NCI-H1436 (cell line): ENCODE results near the gene GJA4.

Source experiments
- DNase-seq: peaks from one replicate; lab custom pipeline; 2025; lab: John Stamatoyannopoulos, UW

Gene GJA4

DNA sequence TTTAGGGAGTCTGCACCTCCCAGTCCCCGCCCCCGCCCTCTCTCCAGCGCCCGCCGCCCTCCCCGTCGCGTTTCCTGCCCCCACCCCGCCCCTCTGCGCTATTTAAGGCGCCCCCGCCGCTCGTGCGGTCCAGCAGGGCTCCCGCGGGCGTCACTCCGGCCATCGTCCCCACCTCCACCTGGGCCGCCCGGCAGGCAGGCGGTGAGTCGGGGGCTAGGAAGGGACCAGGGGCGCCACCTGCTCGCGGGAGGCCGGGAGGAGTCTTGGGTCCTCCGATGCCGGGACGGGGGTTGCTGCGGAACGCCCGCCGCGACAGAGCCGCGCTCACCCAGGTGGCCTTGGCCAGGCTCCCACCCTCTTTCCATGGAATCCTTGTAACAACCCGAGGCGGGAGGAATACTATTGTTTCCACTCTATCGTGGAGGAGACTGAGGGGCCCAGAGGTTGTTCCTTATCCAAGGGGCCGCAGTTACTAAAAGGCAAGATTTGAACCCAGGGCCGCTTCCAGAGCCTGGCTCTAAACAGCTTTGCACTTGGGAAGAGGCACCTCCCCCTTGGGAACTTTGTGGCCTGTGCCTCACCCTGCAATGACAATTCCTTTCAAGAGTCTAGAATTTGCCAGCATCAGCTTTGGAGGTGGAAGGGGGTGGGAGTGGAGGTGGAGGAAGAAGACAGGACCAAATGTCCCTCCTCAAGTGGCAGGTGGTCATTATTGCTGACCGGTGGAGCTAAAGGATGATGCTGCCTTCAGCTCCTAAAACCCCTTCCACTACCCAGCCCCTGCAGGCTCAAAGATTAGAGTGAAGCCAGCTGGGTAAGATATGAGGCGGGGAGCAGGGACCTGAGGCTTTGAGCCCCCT is at the start of gene GJA4:
Gene GJA4 (plus strand): TSS at position 132 of the 860 bp plus-strand sequence. CDS start 1,215 bp downstream, outside the sequence.
- no peak for DNase-seq

DNA sequence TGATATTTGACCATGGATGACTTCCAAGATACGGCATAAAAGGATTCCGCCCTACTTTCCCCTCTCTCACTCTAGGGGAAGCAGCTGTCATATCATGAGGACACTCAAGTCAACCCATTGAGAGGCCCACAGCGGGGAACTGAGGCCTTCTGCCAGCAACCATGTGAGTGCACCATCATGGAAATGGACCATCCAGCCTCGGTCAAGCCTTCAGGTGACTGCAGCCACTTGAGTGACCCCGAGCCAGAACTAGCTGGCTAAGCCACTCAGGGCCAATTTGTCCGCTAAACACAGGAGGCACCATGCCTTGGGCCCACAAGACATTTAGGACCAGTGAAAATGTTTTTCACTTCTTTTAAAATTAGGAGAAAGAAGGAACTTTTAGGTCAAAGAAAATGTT is 49.0 kb upstream of the GJA4 start:
- DNase-seq, result no peak

DNA sequence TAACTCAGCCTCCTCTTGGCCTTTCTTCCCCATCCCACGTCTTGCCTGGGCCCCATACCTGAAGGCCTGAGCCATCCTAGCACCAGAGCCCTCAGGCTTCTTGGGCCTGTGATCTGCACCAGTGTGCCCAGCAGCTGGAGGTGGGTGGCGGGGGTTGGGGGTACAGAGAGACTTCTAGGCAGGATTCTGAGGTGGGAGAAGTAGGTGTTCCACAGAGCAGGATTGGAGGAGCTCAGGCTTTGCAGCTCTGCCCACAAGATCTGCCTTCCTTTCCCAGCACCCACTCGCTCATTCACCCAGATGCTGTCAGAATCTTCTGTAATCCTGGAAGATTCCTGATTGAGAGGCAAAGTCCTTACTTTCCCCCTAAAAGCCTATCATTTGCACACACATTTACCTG is 47.9 kb upstream of the GJA4 start:
- DNase-seq, result no peak

DNA sequence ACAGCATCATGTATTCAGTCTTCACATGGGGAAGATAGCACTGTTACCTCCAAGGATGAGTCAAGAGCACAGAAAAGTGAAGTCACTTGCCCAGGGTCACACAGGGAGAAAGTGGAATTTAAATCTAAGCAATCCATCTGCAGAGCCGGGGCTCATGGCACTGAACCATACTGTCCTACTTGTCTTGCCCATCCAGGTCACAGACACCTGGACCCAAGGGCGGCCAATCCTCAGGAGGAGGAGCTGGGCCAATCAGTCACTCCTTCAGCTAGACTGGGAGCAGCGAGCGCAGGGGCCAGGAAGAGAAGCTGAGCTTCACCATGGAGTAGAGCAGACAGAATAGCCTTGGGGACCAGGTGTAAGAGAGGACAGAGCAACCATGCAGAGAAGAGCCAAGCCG is 47.1 kb upstream of the GJA4 start:
- no peak for DNase-seq

DNA sequence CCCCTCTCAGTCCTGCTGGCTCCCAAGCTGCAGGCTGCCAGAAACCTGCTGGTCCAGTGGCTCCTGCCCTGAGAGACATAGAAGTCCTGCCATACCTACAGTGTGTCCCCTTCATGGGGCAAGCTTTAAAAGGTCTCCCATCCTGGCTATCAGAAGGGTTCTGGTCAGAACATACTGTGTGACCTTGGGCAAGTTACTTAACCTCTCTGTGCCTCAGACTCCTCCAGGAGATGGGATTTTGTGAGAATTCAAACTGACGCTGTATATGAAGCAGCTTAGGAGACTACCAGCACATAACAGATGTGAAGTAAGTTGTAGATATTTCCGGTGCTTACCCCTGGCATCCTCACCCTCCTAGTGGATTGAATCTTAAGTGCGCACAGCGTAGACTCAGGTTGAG is 46.7 kb upstream of the GJA4 start:
- DNase-seq, result no peak

DNA sequence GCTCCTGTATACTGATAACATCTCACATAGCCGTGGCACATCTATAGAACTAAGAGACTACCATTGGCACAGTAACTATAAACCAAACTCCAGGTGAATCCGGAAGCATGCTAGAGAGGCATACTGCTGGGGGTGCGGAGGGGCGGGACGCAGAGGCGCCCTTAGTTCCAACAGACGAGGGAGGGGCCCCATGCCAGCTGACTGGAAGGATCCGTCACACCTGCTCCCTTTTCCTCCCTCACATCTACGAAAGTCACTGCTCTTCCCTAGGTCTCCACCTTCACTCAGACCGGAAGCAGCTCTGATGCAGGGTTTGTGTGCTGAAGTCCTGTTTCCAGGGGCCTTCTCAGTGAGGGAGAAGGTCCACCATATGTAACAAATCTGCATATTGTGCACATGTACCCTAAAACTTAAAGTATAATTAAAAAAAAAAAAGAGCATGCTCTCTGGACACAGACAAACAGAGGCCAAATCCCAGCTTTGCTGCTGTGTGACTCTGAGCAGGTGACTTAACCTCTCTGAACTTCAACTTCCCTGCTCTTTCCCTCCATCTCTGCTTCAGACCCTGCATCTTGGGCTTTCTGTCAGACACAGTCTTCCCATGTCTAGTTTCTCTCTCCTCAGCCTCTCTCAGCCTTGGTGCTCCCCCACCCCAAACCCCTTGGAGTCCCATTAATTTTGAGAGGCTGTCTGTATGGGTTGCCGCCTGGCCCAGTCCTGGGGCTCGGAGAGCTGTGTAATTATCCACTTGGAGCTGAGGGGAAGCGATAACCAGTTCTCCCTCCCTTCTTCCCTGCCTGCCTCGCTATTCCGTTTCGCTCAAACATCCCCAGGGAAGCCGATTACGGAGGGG is 45.8 kb upstream of the GJA4 start:
- DNase-seq, result no peak

DNA sequence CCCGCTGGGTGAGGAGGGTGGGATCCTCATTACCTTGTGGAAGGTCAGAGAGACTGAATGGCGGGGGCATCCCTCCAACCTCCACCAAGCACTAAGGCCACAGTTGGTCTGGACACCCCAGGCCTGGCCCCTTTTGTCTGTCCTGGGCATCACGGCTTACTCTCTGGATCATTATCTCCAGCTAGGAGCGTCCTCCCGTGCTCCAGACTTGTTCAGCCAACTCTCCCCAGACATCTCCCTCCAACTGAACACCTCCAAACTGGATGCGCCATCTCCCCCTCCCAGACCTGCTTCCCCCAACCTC is 45.2 kb upstream of the GJA4 start:
- no peak for DNase-seq

DNA sequence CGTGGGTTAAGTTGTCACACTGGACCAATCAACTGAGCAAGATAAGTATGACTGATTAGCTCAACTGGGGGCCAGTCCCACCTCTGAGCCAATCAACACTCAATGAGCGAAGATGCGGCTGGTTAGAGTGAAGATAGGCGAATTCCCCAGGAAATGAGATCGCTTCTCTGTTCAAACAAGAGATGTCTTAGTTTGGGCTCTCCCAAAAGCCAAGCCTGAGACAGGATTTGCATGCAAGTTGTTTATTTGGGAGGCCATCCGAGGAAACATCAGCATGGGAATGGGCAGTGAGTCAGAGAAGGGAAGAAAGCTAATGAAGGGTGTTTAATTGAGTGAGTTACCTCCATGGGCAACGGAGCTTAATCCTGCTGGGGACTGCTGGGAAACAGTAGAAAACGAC is 42.8 kb upstream of the GJA4 start:
- no peak for DNase-seq

DNA sequence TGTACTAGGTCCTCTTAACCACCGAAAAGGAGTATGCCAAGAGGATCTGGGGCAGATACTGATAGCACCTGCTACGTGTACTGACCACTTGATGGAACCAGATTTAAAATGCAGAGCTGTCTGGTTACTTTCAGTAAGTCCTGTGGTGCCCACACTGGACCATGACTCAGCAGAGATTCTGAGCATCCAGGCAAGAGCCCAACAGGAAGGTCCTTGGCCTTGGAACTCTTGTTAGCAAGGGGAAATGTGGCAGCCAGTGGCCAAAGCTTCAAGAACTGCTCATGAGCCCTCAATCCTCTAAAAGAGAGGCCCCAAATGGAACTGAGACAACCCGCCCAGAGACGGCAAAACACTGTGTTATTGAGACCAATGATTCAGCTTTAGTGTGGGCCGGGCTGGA is 42.2 kb upstream of the GJA4 start:
- no peak for DNase-seq

DNA sequence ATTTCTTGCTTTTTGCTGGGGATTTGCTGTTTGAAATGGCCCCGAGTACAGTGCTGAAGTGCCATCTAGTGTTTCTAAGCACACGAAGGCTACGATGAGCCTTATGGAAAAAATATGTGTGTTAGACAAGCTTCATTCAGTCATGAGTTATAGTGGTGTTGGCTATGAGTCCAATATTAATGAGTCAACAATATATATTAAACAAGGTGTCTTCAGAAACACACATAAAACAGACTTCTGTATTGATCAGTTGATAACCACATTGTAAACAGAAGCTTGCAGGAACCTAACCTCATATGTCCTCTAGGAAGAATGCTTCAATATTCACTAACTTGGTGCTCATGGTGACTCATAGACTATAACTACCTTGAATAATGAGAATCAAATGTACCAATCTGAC is 39.6 kb upstream of the GJA4 start:
- DNase-seq, result no peak

DNA sequence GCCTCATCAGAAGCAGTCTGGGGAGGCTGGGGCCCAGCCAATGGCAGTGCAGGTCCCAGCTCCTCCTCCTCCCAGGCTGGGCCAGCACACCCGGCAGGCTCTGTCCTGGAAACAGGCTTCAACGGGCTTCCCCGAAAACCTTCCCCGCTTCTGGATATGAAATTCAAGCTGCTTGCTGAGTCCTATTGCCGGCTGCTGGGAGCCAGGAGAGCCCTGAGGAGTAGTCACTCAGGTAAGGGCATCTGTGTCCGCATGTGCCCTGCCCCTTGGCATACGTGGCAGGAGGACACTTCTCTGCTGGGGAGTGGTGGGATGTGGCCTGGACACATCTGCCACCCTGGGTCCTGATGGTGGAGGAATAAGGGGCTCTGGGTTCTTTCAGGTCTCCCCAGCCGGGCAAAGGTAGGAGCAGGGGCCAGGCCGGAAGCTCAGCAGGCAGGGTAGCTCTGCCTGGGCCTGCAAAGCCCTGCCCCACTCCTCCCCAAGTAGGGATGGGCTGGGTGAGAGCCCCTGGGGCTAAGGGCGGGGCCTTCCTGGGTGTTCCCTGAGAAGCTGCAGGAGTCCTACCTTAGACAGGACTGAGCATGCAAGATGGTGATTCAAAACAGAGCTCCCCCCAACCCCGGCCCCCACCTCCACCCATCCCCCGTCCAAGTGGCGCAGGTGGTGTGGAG is 37.7 kb upstream of the GJA4 start, which contains the start of gene GJB5:
Gene GJB5 (plus strand): TSS at position 84 of the 674 bp plus-strand sequence. CDS start 2,284 bp downstream, outside the sequence.
- no peak for DNase-seq

DNA sequence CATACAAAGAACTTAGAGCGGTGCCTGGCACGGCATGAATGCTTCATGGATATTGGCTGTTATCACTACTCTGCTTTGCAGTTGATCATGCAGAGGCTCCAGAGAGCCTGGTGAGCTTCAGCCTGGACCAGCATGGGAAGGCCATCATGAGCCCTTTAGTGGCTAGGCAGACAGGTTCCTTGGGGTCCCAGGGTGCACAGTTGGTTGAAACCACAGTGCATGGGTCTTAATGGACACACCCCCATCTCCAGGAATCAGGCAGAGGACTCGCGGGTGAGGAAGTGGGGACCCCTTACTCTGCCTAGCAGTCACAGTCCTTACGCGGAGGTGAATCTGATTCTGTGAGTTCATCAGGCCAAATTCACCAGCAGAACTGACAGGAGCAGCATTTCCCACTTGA is 36.8 kb upstream of the GJA4 start:
- DNase-seq, result no peak

DNA sequence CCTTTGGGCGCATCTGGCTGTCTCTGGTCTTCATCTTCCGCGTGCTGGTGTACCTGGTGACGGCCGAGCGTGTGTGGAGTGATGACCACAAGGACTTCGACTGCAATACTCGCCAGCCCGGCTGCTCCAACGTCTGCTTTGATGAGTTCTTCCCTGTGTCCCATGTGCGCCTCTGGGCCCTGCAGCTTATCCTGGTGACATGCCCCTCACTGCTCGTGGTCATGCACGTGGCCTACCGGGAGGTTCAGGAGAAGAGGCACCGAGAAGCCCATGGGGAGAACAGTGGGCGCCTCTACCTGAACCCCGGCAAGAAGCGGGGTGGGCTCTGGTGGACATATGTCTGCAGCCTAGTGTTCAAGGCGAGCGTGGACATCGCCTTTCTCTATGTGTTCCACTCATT is 35.4 kb upstream of the GJA4 start:
- DNase-seq, result no peak

DNA sequence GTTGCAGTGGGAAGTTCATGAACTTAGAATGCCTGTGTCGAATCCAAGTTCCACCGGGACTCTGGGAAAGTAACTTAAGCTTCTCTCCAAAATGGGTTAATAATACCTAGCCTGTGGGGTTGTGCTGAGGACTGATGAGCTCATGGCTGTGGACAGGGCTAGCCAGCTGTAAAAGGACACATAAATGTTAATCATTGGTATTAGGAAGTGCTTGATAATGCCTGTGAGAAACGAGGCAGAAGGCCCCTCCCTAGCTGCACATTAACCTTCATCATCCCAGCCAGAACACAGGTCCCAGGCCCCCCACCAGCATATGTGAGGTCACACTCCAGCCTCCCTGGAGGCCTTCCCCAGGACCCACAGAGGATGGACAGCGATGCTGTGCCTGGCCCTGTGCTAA is 34.0 kb upstream of the GJA4 start:
- DNase-seq, result no peak

DNA sequence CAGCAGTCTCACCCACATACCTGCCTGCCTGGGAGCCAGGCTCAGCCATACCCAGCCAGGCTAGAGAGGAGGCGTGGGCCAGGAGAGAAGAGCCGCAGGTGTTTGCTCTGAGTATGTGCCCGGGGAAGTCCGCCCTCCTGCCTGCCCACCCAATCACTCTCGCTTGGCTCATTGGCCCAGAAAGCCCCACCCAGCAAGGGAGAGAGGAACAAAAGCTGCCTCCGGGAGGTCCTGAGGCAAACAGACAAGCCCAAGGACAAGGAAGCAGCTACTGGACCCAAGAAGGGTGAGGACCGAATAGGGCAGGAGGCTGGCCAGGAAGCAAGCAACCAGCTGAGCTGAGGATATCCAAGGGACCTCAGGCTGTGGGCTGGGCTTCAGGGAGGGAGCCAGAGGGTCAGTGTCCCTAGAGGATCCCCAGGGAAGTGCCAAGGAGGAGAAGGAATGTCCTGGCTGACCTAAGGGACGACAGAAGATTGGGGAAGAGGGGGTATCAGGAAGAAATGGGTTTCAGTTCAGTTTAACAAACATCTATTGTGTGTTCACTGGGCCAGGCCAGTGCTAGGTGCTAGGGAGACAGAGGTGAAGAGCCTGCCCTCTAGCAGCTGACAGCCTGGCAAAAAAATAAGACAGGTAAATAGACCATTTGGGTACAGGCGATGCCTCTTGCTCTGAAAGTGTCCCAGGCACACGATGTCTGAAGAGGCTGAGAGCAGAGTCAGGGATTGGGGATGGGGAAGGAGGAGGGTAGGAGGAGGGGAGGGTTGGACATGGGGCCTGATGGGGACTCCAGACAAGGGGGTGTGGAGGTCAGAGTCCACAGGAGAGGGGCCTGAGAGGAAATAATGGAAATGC is 33.1 kb upstream of the GJA4 start, which contains the start of gene GJB4:
Gene GJB4 (plus strand): TSS at position 238 of the 855 bp plus-strand sequence. CDS start 1,515 bp downstream, outside the sequence.
- DNase-seq, result no peak

DNA sequence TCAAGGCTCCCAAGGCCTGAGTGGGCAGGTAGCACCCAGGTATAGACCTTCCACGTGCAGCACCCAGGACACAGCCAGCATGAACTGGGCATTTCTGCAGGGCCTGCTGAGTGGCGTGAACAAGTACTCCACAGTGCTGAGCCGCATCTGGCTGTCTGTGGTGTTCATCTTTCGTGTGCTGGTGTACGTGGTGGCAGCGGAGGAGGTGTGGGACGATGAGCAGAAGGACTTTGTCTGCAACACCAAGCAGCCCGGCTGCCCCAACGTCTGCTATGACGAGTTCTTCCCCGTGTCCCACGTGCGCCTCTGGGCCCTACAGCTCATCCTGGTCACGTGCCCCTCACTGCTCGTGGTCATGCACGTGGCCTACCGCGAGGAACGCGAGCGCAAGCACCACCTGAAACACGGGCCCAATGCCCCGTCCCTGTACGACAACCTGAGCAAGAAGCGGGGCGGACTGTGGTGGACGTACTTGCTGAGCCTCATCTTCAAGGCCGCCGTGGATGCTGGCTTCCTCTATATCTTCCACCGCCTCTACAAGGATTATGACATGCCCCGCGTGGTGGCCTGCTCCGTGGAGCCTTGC is 31.5 kb upstream of the GJA4 start:
- no peak for DNase-seq

DNA sequence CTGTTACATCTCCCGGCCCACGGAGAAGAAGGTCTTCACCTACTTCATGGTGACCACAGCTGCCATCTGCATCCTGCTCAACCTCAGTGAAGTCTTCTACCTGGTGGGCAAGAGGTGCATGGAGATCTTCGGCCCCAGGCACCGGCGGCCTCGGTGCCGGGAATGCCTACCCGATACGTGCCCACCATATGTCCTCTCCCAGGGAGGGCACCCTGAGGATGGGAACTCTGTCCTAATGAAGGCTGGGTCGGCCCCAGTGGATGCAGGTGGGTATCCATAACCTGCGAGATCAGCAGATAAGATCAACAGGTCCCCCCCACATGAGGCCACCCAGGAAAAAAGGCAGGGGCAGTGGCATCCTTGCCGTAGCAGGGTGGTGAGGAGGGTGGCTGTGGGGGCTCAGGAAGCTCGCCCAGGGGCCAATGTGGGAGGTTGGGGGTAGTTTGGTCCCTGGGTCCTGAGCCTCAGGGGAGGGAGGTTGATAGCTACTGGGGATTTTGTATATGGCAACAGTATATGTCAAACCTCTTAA is 31.0 kb upstream of the GJA4 start:
- no peak for DNase-seq

DNA sequence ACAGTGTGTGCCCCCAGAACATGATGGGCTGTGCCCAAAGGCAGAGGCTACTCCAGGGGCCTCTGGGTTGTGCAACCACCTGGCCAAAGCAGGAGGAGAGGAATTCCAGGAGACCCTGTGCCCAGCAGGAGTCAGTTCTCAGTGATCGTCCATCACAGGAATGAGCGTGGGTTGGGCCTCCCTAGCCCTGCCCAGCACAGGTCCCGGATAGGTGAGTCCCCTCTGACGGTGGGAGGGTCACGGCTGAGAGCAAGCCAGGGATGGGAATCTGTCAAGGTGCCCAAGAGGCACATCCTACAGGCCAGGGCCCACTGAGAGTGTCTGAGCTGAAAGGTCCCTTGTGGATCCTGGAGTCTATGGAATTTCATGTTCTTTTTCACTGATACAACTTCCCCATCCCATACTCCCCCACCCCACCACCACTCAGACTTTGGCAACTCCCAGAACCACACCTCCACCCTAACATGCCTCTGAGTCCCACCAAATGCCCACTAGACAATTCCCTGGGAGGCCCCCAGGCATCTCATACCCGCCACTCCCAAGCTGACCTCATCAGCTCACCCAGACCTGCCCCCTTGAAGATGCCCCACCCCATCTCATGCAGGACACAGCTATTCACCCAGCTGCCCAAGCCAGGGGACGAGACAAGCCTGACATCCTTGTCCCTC is 30.2 kb upstream of the GJA4 start:
- DNase-seq, result no peak

DNA sequence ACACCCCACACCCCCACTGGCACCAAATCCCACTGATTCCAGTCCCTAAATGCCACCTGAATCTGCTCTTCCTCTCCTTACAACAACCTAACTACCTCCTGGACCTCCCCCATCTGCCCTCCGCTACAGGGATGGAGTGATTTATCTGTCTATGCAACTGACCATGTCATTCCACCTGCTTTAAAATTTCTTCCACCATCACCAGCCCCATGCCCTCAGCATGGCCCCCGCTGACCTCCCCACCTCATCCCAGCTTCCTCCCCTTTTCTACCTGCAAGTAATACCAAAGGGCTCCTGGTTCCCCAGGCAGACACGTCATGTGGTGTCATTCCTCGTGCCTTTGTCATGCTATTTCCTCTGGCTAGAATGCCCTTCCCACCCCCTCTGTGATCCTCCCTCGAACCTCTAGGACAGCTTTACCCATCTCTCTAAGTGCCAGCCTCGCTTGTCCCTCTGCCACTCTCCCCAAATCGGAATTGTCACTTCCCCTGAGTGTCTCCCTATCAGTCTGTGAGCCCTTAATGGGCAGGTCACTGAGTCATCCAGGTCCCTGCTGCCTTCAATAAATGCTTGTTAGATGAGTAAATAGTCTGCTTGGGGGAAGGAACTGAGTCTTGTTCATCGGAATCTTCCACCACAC is 29.5 kb upstream of the GJA4 start:
- DNase-seq, result no peak

DNA sequence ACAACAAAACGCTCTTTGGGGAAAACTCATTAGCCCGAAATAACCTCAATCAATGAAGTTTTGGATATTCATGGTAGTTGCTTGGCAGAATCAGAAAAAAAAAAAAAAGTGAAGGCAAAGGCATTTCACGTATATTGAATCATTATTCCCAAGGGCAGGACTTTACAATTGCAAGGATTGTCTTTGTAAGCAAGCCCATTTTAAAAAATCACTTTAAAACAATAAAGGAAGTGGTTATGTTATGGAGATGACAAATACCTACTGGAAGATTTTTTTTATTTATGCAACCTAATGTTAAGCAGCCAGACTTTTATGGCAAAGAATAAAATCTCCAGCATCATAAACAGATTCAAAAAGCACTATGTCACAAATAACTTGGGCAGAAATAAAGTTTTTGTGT is 23.9 kb upstream of the GJA4 start:
- DNase-seq, result no peak
